ENCODE measurements around the gene C10orf67.
"Not testable (repeated sequence)": the region's sequence is repeated elsewhere in the genome, so short reads cannot be mapped to it uniquely, and the experiment has no call there.

C10orf67 gene

GRCh38 chr10:23363793-23364135 lies 19.2 kb upstream of the C10orf67 start:
- Histone ChIP-seq H3K36me3 (no peaks in the 10 kb centered on the region), H3K4me2 (no peak overlapping the region), H3K27ac (no peak overlapping the region), H4K20me1 (no peaks in the 10 kb centered on the region), H3K9ac (no peak overlapping the region), H3K27me3 (no peaks in the 10 kb centered on the region), H3K4me3 (no peak overlapping the region), H3K9me3 (0 out of 2 replicates have a peak, but pooled peaks cover 6% of the 10 kb centered on the region), H3K4me1 (peaks cover 47% of the 10 kb centered on the region)
- no peak for TF ChIP-seq Cebpa-rat (IDR thresholded peaks at IDR 0.05)

- Histone ChIP-seq H3K4me1 (peaks cover 41% of the 10 kb centered on the region), H3K36me3 (no peaks in the 10 kb centered on the region), H3K4me3 (no peak overlapping the region), H4K20me1 (no peaks in the 10 kb centered on the region), H3K9ac (no peak overlapping the region), H3K27ac (no peak overlapping the region), H3K4me2 (peak overlapping the region; percentile 42), H3K27me3 (no peaks in the 10 kb centered on the region), H3K9me3 (0 out of 2 replicates have a peak, but pooled peaks cover 6% of the 10 kb centered on the region)
- TF ChIP-seq Cebpa-rat (IDR thresholded peaks at IDR 0.05): no peak
Observed at GRCh38 chr10:23362879-23363792, 18.5 kb upstream of the C10orf67 start.

GRCh38 chr10:23362069-23362830 lies 17.7 kb upstream of the C10orf67 start:
- TF ChIP-seq Cebpa-rat (IDR thresholded peaks at IDR 0.05): no peak
- Histone ChIP-seq H3K4me2 (peak overlapping the region; percentile 42), H3K27ac (no peak overlapping the region), H4K20me1 (no peaks in the 10 kb centered on the region), H3K4me1 (peaks cover 32% of the 10 kb centered on the region), H3K9ac (no peak overlapping the region), H3K27me3 (no peaks in the 10 kb centered on the region), H3K4me3 (no peak overlapping the region), H3K9me3 (0 out of 2 replicates have a peak, but pooled peaks cover 6% of the 10 kb centered on the region), H3K36me3 (no peaks in the 10 kb centered on the region)

GRCh38 chr10:23361665-23362064 lies 17.1 kb upstream of the C10orf67 start:
- no peak overlapping the region for H3K9ac ChIP-seq
- no peaks in the 10 kb centered on the region for H4K20me1 ChIP-seq
- H3K27ac ChIP-seq: no peak overlapping the region
- no peaks in the 10 kb centered on the region for H3K36me3 ChIP-seq
- no peak for TF ChIP-seq Cebpa-rat (IDR thresholded peaks at IDR 0.05)
- H3K9me3 ChIP-seq: 0 out of 2 replicates have a peak, but pooled peaks cover 6% of the 10 kb centered on the region
- H3K27me3 ChIP-seq: no peaks in the 10 kb centered on the region
- peak overlapping the region; percentile 42 for H3K4me2 ChIP-seq
- no peak overlapping the region for H3K4me3 ChIP-seq
- H3K4me1 ChIP-seq: peaks cover 26% of the 10 kb centered on the region

GRCh38 chr10:23359692-23360380 lies 15.2 kb upstream of the C10orf67 start:
- Histone ChIP-seq H3K9ac (no peak overlapping the region), H4K20me1 (no peaks in the 10 kb centered on the region), H3K4me2 (no peak overlapping the region), H3K4me1 (peaks cover 21% of the 10 kb centered on the region), H3K27ac (no peak overlapping the region), H3K9me3 (0 out of 2 replicates have a peak, but pooled peaks cover 6% of the 10 kb centered on the region), H3K36me3 (no peaks in the 10 kb centered on the region), H3K27me3 (no peaks in the 10 kb centered on the region), H3K4me3 (no peak overlapping the region)
- no peak for TF ChIP-seq Cebpa-rat (IDR thresholded peaks at IDR 0.05)

GRCh38 chr10:23358357-23358756 lies 13.8 kb upstream of the C10orf67 start:
- H3K27ac ChIP-seq: no peak overlapping the region
- H3K4me3 ChIP-seq: no peak overlapping the region
- no peaks in the 10 kb centered on the region for H4K20me1 ChIP-seq
- H3K9me3 ChIP-seq: 0 out of 2 replicates have a peak, but pooled peaks cover 6% of the 10 kb centered on the region
- no peak overlapping the region for H3K4me2 ChIP-seq
- no peaks in the 10 kb centered on the region for H3K36me3 ChIP-seq
- TF ChIP-seq Cebpa-rat (IDR thresholded peaks at IDR 0.05): no peak
- H3K27me3 ChIP-seq: no peaks in the 10 kb centered on the region
- no peak overlapping the region for H3K9ac ChIP-seq
- H3K4me1 ChIP-seq: peaks cover 21% of the 10 kb centered on the region

GRCh38 chr10:23354630-23355279 lies 10.2 kb upstream of the C10orf67 start:
- no peak overlapping the region for H3K27ac ChIP-seq
- TF ChIP-seq Cebpa-rat (IDR thresholded peaks at IDR 0.05): no peak
- H3K36me3 ChIP-seq: no peaks in the 10 kb centered on the region
- H3K4me3 ChIP-seq: no peak overlapping the region
- H3K9ac ChIP-seq: no peak overlapping the region
- H3K4me2 ChIP-seq: no peak overlapping the region
- no peaks in the 10 kb centered on the region for H4K20me1 ChIP-seq
- H3K9me3 ChIP-seq: no peaks in the 10 kb centered on the region
- H3K4me1 ChIP-seq: no peaks in the 10 kb centered on the region
- H3K27me3 ChIP-seq: no peaks in the 10 kb centered on the region

- Histone ChIP-seq H3K27me3 (no peaks in the 10 kb centered on the region), H4K20me1 (no peaks in the 10 kb centered on the region), H3K36me3 (no peaks in the 10 kb centered on the region), H3K9ac (no peak overlapping the region), H3K27ac (no peak overlapping the region), H3K4me3 (no peak overlapping the region), H3K4me1 (no peaks in the 10 kb centered on the region), H3K4me2 (no peak overlapping the region), H3K9me3 (no peaks in the 10 kb centered on the region)
- TF ChIP-seq Cebpa-rat (IDR thresholded peaks at IDR 0.05): no peak
Observed at GRCh38 chr10:23351926-23352519, 7.4 kb upstream of the C10orf67 start.

GRCh38 chr10:23350706-23351105 lies 6.1 kb upstream of the C10orf67 start:
- not testable (repeated sequence) for H3K4me1 ChIP-seq, H4K20me1 ChIP-seq, H3K4me3 ChIP-seq, H3K27ac ChIP-seq, H3K4me2 ChIP-seq, H3K9me3 ChIP-seq, H3K27me3 ChIP-seq, H3K9ac ChIP-seq, H3K36me3 ChIP-seq
